Measurements from ENCODE around the gene TRABD2A. TPM values are rescaled to one million over a fixed set of nuclear protein-coding genes. Genes with fewer than 3 reads are reported as not detected.

Gene TRABD2A
- total and polyA plus RNA-seq, 2 of the 13 experiments (the other 11 are each of a cell fraction or from before 2014, with no cell fraction given), result 0.15 TPM; not detected in 1

- TF ChIP-seq ZNF230 (CRISPR knock-in tag; IDR thresholded peaks at IDR 0.05) (0 out of 2 replicates have a peak, but pooled peaks have one; percentile 4), ZNF44 (CRISPR knock-in tag; IDR thresholded peaks at IDR 0.05) (0 out of 2 replicates have a peak, but pooled peaks have one; percentile 32), GMEB1 (CRISPR knock-in tag; IDR thresholded peaks at IDR 0.05; ENCODE audit: borderline replicate concordance) (0 out of 2 replicates have a peak, but pooled peaks have one; percentile 16), ZNF350 (CRISPR knock-in tag; IDR thresholded peaks at IDR 0.05; ENCODE audit: borderline replicate concordance, low read depth) (0 out of 2 replicates have a peak, but pooled peaks have one; percentile 49), ZNF136 (CRISPR knock-in tag; IDR thresholded peaks at IDR 0.05; ENCODE audit: low read depth) (peak; percentile 43; the same call in 1 of the 2 replicates), ZNF816 (CRISPR knock-in tag; IDR thresholded peaks at IDR 0.05; ENCODE audit: borderline replicate concordance) (peak; percentile 49; the same call in 1 of the 2 replicates), TBX2 (CRISPR knock-in tag; IDR thresholded peaks at IDR 0.05; ENCODE audit: borderline replicate concordance) (peak; percentile 2; the same call in 1 of the 2 replicates), ZNF652 (CRISPR knock-in tag; IDR thresholded peaks at IDR 0.05; ENCODE audit: borderline replicate concordance, low read depth) (peak; percentile 47; the same call in 1 of the 2 replicates), ZNF205 (CRISPR knock-in tag; IDR thresholded peaks at IDR 0.05) (peak; percentile 18; the same call in 1 of the 2 replicates), ZNF670 (CRISPR knock-in tag; IDR thresholded peaks at IDR 0.05; ENCODE audit: borderline replicate concordance) (no peak), NCOA5 (CRISPR knock-in tag; IDR thresholded peaks at IDR 0.05) (no peak), ZNF747 (CRISPR knock-in tag; IDR thresholded peaks at IDR 0.05; ENCODE audit: borderline replicate concordance) (no peak), SOX13 (IDR thresholded peaks at IDR 0.05) (no peak; the same call in 1 of the 2 replicates), SOX13 (CRISPR knock-in tag; conservative IDR thresholded peaks at IDR 0.05 in 1 of 2, IDR thresholded peaks at IDR 0.05 in 1 of 2) (peak in 1 of 2 experiments; percentile 26; a peak in 1 of 4 replicates), ZMAT3 (CRISPR knock-in tag; conservative IDR thresholded peaks at IDR 0.05) (0 out of 2 replicates have a peak, but pooled peaks have one; percentile 57), ZMAT5 (CRISPR knock-in tag; IDR thresholded peaks at IDR 0.05; ENCODE audit: borderline replicate concordance, low read depth) (no peak)
- TF ChIP-seq, protein P1, sequence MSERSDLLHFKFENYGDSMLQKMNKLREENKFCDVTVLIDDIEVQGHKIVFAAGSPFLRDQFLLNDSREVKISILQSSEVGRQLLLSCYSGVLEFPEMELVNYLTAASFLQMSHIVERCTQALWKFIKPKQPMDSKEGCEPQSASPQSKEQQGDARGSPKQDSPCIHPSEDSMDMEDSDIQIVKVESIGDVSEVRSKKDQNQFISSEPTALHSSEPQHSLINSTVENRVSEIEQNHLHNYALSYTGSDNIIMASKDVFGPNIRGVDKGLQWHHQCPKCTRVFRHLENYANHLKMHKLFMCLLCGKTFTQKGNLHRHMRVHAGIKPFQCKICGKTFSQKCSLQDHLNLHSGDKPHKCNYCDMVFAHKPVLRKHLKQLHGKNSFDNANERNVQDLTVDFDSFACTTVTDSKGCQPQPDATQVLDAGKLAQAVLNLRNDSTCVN (CRISPR knock-in tag; IDR thresholded peaks at IDR 0.05; ENCODE audit: borderline replicate concordance), result no peak
- TF ChIP-seq, protein P2, sequence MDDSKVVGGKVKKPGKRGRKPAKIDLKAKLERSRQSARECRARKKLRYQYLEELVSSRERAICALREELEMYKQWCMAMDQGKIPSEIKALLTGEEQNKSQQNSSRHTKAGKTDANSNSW (CRISPR knock-in tag; IDR thresholded peaks at IDR 0.05; ENCODE audit: borderline replicate concordance), result 0 out of 2 replicates have a peak, but pooled peaks have one; percentile 49
- TF ChIP-seq, protein P3, sequence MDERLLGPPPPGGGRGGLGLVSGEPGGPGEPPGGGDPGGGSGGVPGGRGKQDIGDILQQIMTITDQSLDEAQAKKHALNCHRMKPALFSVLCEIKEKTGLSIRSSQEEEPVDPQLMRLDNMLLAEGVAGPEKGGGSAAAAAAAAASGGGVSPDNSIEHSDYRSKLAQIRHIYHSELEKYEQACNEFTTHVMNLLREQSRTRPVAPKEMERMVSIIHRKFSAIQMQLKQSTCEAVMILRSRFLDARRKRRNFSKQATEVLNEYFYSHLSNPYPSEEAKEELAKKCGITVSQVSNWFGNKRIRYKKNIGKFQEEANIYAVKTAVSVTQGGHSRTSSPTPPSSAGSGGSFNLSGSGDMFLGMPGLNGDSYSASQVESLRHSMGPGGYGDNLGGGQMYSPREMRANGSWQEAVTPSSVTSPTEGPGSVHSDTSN (CRISPR knock-in tag; IDR thresholded peaks at IDR 0.05), result no peak
- TF ChIP-seq, protein P4, sequence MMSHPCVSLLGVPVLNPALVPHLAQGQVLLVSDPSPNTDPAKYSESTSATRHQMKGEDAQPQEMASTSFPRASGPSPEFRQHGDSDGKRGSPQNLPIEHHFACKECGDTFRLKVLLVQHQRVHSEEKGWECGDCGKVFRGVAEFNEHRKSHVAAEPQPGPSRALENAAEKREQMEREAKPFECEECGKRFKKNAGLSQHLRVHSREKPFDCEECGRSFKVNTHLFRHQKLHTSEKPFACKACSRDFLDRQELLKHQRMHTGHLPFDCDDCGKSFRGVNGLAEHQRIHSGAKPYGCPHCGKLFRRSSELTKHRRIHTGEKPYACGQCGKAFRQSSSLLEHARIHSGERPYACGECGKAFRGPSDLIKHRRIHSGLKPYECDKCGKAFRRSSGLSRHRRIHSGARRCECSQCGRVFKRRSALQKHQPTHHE (CRISPR knock-in tag; IDR thresholded peaks at IDR 0.05; ENCODE audit: borderline replicate concordance), result 0 out of 2 replicates have a peak, but pooled peaks have one; percentile 1
These were observed 25.4 kb upstream of the TRABD2A start (continued) for GRCh38 chr2:84906108-84906899.
